Measurements from ENCODE around the gene WNT8A.
"Not testable (repeated sequence)": the region's sequence is repeated elsewhere in the genome, so short reads cannot be mapped to it uniquely, and the experiment has no call there.

The WNT8A gene

GRCh38 chr5:138083702-138084101 lies at the start of gene WNT8A:
TSS of gene WNT8A (plus strand) at chr5:138084033. CDS start at chr5:138084128, 95 bp downstream.
- DNase-seq: no peak

GRCh38 chr5:138035605-138036537 lies 48.0 kb upstream of the WNT8A start:
- DNase-seq: peak; percentile 71

- no peak for DNase-seq
Observed at GRCh38 chr5:138037271-138037670, 46.6 kb upstream of the WNT8A start.

GRCh38 chr5:138037907-138038633 lies 45.8 kb upstream of the WNT8A start:
- DNase-seq: no peak

- no peak for DNase-seq
Observed at GRCh38 chr5:138038826-138039225, 45.0 kb upstream of the WNT8A start.

GRCh38 chr5:138045283-138045682 lies 38.5 kb upstream of the WNT8A start:
- not testable (repeated sequence) for DNase-seq

GRCh38 chr5:138051441-138052296 lies 32.2 kb upstream of the WNT8A start:
- no peak for DNase-seq

GRCh38 chr5:138052718-138053117 lies 31.1 kb upstream of the WNT8A start:
- DNase-seq: not testable (repeated sequence)

GRCh38 chr5:138053554-138053953 lies 30.3 kb upstream of the WNT8A start:
- no peak for DNase-seq

- DNase-seq: no peak
Observed at GRCh38 chr5:138054206-138054605, 29.6 kb upstream of the WNT8A start.

GRCh38 chr5:138054847-138055558 lies 28.8 kb upstream of the WNT8A start:
- DNase-seq: no peak

- DNase-seq: no peak
Observed at GRCh38 chr5:138064526-138064925, 19.3 kb upstream of the WNT8A start.

GRCh38 chr5:138065102-138065501 lies 18.7 kb upstream of the WNT8A start:
- DNase-seq: no peak

- DNase-seq: no peak
Observed at GRCh38 chr5:138067945-138068344, 15.9 kb upstream of the WNT8A start.

- DNase-seq: peak; percentile 42
Observed at GRCh38 chr5:138068742-138069600, 14.9 kb upstream of the WNT8A start.

GRCh38 chr5:138070026-138070425 lies 13.8 kb upstream of the WNT8A start:
- DNase-seq: not testable (repeated sequence)

GRCh38 chr5:138077064-138077696 lies 6.7 kb upstream of the WNT8A start:
- peak; percentile 59 for DNase-seq

- peak; percentile 21 for DNase-seq
Observed at GRCh38 chr5:138078006-138078643, 5.7 kb upstream of the WNT8A start.

- no peak for DNase-seq
Observed at GRCh38 chr5:138082033-138082432, 1.8 kb upstream of the WNT8A start.

GRCh38 chr5:138091685-138092084 lies 7.9 kb downstream of the WNT8A start:
- no peak for DNase-seq

Data from right hindlimb (tissue), 1 donor.